Transverse colon (tissue), 4 donors: Measurements from ENCODE around the gene RALGPS2. TPM values are rescaled to one million over a fixed set of nuclear protein-coding genes. Genes with fewer than 3 reads are reported as not detected.

ENCODE experiments used
- DNase-seq: peaks from one replicate; pipeline ENCODE4 v3.0.0-alpha.2; 2019
- H3K27ac ChIP-seq, 4 donors: fragments of 200-600 bp; sonication (generic); 2 replicates each; pipeline ENCODE4 v1.5.1; 2016 to 2018; ENCODE audit warnings: inconsistent platforms in 4 of 4
- H3K27me3 ChIP-seq: fragments of 200-600 bp; sonication (generic); 2 replicates; pipeline ENCODE4 v1.5.1; 2017; ENCODE audit warnings: inconsistent platforms
- H3K36me3 ChIP-seq, 4 donors: fragments of 200-600 bp; sonication (generic); 2 replicates each; pipeline ENCODE4 v1.5.1; 2017 to 2019; ENCODE audit warnings: inconsistent platforms in 4 of 4
- H3K4me1 ChIP-seq, 4 donors: fragments of 200-600 bp; sonication (generic); 2 replicates each; pipeline ENCODE4 v1.5.1; 2017 to 2020; ENCODE audit warnings: inconsistent platforms in 4 of 4
- H3K4me3 ChIP-seq, 4 donors: fragments of 200-600 bp; sonication (generic); 1 replicate in 1 of 4; 2 replicates in 3 of 4; pipeline versions ENCODE4 v1.5.1 to v1.6.1; 2017 to 2019; ENCODE audit warnings: inconsistent platforms in 4 of 4
- H3K9me3 ChIP-seq, 2 donors: fragments of 200-600 bp; sonication (generic); 2 replicates each; pipeline ENCODE4 v1.5.1; 2017 to 2019; ENCODE audit warnings: inconsistent platforms in 2 of 2
- CTCF ChIP-seq, 5 experiments: fragments of 200-600 bp in 3 of 5; fragments of 450-650 bp in 2 of 5; sonication (generic) in 3 of 5; IDR thresholded peaks; 1 replicate in 2 of 5; 2 replicates in 3 of 5; pipeline ENCODE4 v1.5.1; 2016 to 2017; ENCODE audit warnings: antibody characterized with exemption in 5 of 5, inconsistent platforms in 3 of 5, mild to moderate bottlenecking in 2 of 5, moderate library complexity in 1 of 5
- EP300 ChIP-seq: sonication (generic); formaldehyde crosslinking; IDR thresholded peaks from one replicate; pipeline ENCODE4 v1.6.1; 2017; ENCODE audit warnings: antibody characterized with exemption, low read depth
- POLR2A ChIP-seq: fragments of 450-650 bp; IDR thresholded peaks from one replicate; pipeline ENCODE4 v1.6.1; 2016; ENCODE audit warnings: antibody characterized with exemption, mild to moderate bottlenecking, moderate library complexity
- POLR2AphosphoS5 ChIP-seq, 3 donors: sonication (generic); formaldehyde crosslinking; IDR thresholded peaks; one replicate each; pipeline ENCODE4 v1.6.1; 2016; ENCODE audit warnings: antibody characterized with exemption in 3 of 3
- whole genome bisulfite sequencing, 2 donors: methylation state at CpG; one replicate each; pipeline ENCODE4 v1.1.5; 2018; ENCODE audit warnings: low coverage in 1 of 2; 5-methylcytosine and 5-hydroxymethylcytosine counted together
- in situ Hi-C, 4 donors: fragments of 200-750 bp; cut with MboI; loops; one replicate each; pipeline versions ENCODE4 v1.15.0 to v1.15.1; 2017; ENCODE audit warnings: low sequenced_read_pairs in 3 of 4, low pct_ligation_motif_present in 1 of 4, low pct_unique_long_range_greater_than_20kb in 1 of 4
- intact Hi-C: fragments of 100-400 bp; cut with DNase I; formaldehyde crosslinking; loops from one replicate; pipeline ENCODE4 v1.15.1; 2023; ENCODE audit warnings: low total_unique reads
- total RNA-seq, 4 donors: library from RNA; depleted of rRNA; stranded (reverse); fragments of >200 nt; gene quantifications; one replicate each; pipeline ENCODE4 v1.1.0, GENCODE V29; 2016

Gene RALGPS2
- total RNA-seq, 4 donors from 2014 or later, result 21.5 to 50.8 (median 34.0) TPM

GRCh38 chr1:178864326-178864725 lies 139.3 kb downstream of the RALGPS2 start:
- no peak for DNase-seq
- H3K4me3 ChIP-seq, result no peak overlapping the region
- no peaks in the 10 kb centered on the region for H3K9me3 ChIP-seq
- in situ Hi-C loops (loop anchor here in 1 of 4 donors (10.0 kb wide), 1 partner anchor 140 kb away; no protein-coding TSS in a partner anchor), intact Hi-C loops (no loop called here)
- H3K27ac ChIP-seq, result peak overlapping the region in 1 of 4 donors; percentile 38
- TF ChIP-seq EP300 (no peak), CTCF (IDR thresholded peaks at IDR 0.05) (no peak), POLR2AphosphoS5 (IDR thresholded peaks at IDR 0.05) (no peak), POLR2A (no peak)
- H3K4me1 ChIP-seq, result peaks cover 0 to 17% (median 12%) of the 10 kb centered on the region in 4 donors
- H3K27me3 ChIP-seq, result no peaks in the 10 kb centered on the region
- no peaks in the 10 kb centered on the region for H3K36me3 ChIP-seq
- WGBS, 2 donors, result 77% methylated on average over 6 of the region's 6 CpGs

GRCh38 chr1:178867670-178868069 lies 142.6 kb downstream of the RALGPS2 start:
- DNase-seq, result no peak
- TF ChIP-seq POLR2AphosphoS5 (IDR thresholded peaks at IDR 0.05) (peak in 1 of 3 donors; percentile 5), CTCF (IDR thresholded peaks at IDR 0.05) (no peak), POLR2A (no peak), EP300 (no peak)
- Histone ChIP-seq H3K9me3 (no peaks in the 10 kb centered on the region), H3K4me3 (peak overlapping the region; percentile 8 to 45 (median 22)), H3K27me3 (no peaks in the 10 kb centered on the region), H3K4me1 (peaks cover 10 to 40% (median 31%) of the 10 kb centered on the region in 4 donors), H3K27ac (peak overlapping the region; percentile 73 to 84 (median 80)), H3K36me3 (no peaks in the 10 kb centered on the region)
- intact Hi-C loops, result no loop called here
- WGBS, 2 donors, result 16 to 20% methylated on average over 5 of the region's 5 CpGs
- in situ Hi-C loops, result loop anchor here in 1 of 4 donors (10.0 kb wide), 1 partner anchor 137 kb away; no protein-coding TSS in a partner anchor

- Histone ChIP-seq H3K4me3 (peak overlapping the region in 3 of 4 donors; percentile 21 to 45 (median 23)), H3K4me1 (peaks cover 10 to 42% (median 29%) of the 10 kb centered on the region in 4 donors), H3K27me3 (no peaks in the 10 kb centered on the region), H3K9me3 (no peaks in the 10 kb centered on the region), H3K27ac (peak overlapping the region; percentile 73 to 84 (median 80)), H3K36me3 (no peaks in the 10 kb centered on the region)
- DNase-seq, result no peak
- WGBS, 2 donors, result 64 to 71% methylated on average over 1 of the region's 1 CpG
- TF ChIP-seq CTCF (IDR thresholded peaks at IDR 0.05), result no peak
- no peak for TF ChIP-seq POLR2A
- no peak for TF ChIP-seq EP300
- TF ChIP-seq POLR2AphosphoS5 (IDR thresholded peaks at IDR 0.05), result no peak
- intact Hi-C loops, result no loop called here
- in situ Hi-C loops, result loop anchor here in 1 of 4 donors (10.0 kb wide), 1 partner anchor 136 kb away; no protein-coding TSS in a partner anchor
These were observed 143.7 kb downstream of the RALGPS2 start for GRCh38 chr1:178868706-178869105.

- peaks cover 10 to 42% (median 29%) of the 10 kb centered on the region in 4 donors for H3K4me1 ChIP-seq
- TF ChIP-seq POLR2A (peak; percentile 16), POLR2AphosphoS5 (IDR thresholded peaks at IDR 0.05) (peak in 2 of 3 donors; percentile 44 to 56), EP300 (no peak)
- no peaks in the 10 kb centered on the region for H3K36me3 ChIP-seq
- intact Hi-C loops (no loop called here), in situ Hi-C loops (loop anchor here in 1 of 4 donors (10.0 kb wide), 1 partner anchor 136 kb away; no protein-coding TSS in a partner anchor)
- DNase-seq, result no peak
- WGBS, 2 donors, result 62 to 67% methylated on average over 3 of the region's 3 CpGs
- peak overlapping the region in 3 of 4 donors; percentile 21 to 45 (median 23) for H3K4me3 ChIP-seq
- H3K9me3 ChIP-seq, result no peaks in the 10 kb centered on the region
- H3K27ac ChIP-seq, result peak overlapping the region; percentile 73 to 84 (median 80)
- no peaks in the 10 kb centered on the region for H3K27me3 ChIP-seq
These were observed 144.2 kb downstream of the RALGPS2 start for GRCh38 chr1:178869119-178869697.
